ENCODE measurements around the gene CADM1. TPM values are rescaled to one million over a fixed set of nuclear protein-coding genes. Genes with fewer than 3 reads are reported as not detected.

CADM1 gene
- total RNA-seq, 1 donor from 2014 or later = 51.1 TPM

DNA sequence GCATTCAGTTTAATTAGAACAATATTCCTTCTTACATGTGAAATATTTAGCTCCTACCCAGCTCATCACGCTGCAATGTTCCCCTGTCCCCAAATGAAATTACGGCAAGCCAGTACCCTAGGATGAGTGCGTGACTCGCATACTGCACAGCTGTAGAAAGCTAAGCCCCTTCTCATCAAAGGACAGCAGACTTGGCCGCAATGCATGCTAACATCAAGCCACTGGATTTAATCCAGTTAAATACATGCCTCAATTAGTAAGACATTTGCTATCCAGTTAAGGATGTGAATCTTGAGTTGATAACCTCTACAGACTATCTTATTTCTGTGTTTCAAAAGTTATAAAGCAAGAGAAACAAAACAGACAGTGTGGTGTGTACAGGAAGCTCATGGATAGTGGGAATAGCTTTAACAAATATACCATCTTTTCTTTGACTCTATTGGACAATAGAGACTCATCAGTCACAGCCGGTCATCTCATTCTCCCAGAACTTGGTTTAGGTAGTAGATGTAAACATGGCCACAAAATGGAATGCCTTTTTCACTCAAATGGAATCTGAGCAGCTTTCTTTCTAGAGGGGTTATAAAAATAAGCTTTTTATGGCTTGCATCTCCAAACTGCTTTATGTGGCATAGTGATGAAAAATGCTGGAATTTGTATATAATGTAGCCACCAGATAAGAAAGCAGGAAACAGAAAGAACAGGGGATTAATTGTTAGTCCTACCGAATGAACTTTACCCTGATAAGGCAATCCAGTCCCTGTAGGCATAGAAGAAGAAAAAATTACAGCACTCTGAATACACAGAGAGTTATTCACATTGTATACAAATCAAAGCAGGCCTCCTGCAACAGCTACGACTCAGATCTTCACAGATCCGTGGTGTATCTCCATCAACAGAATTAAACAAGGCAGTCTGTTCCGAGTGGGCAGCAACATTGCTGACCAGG, 224.1 kb downstream of the CADM1 start:
- H3K27me3 ChIP-seq (ENCODE audit: low read depth) = no peaks in the 10 kb centered on the region
- intact Hi-C loops (cut with micrococcal nuclease) = no loop called here
- TF ChIP-seq, protein P1, sequence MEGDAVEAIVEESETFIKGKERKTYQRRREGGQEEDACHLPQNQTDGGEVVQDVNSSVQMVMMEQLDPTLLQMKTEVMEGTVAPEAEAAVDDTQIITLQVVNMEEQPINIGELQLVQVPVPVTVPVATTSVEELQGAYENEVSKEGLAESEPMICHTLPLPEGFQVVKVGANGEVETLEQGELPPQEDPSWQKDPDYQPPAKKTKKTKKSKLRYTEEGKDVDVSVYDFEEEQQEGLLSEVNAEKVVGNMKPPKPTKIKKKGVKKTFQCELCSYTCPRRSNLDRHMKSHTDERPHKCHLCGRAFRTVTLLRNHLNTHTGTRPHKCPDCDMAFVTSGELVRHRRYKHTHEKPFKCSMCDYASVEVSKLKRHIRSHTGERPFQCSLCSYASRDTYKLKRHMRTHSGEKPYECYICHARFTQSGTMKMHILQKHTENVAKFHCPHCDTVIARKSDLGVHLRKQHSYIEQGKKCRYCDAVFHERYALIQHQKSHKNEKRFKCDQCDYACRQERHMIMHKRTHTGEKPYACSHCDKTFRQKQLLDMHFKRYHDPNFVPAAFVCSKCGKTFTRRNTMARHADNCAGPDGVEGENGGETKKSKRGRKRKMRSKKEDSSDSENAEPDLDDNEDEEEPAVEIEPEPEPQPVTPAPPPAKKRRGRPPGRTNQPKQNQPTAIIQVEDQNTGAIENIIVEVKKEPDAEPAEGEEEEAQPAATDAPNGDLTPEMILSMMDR (IDR thresholded peaks at IDR 0.05; ENCODE audit: borderline replicate concordance) = no peak
- H3K4me1 ChIP-seq = peaks cover 22% of the 10 kb centered on the region
- no peak overlapping the region for H3K27ac ChIP-seq (replicated peaks)
- no peaks in the 10 kb centered on the region for H3K9me3 ChIP-seq (replicated peaks)
- DNase-seq = no peak
- H3K4me3 ChIP-seq = no peak overlapping the region
- H3K36me3 ChIP-seq = no peaks in the 10 kb centered on the region

DNA sequence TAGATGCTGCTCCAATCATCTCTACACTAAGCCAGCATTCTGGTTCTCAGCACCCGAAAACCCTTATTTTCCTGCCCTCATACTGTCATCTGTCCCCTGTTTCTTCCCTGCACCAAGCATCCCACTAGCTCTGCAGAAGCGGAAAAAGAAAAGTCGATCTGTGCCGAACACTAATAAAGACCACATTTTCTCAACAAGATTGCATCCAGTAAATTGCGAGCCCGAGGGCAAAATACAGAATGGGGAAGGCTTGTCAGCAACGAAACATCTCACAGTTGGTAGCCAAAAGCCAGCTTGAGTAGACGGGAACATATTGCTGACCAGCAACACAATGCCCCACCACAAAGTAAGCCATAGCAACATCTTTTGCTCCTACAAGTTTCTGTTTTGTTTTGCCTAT, 227.4 kb downstream of the CADM1 start:
- Histone ChIP-seq H3K27me3 (ENCODE audit: low read depth) (no peaks in the 10 kb centered on the region), H3K27ac (replicated peaks) (no peak overlapping the region), H3K36me3 (no peaks in the 10 kb centered on the region), H3K4me1 (peaks cover 7% of the 10 kb centered on the region), H3K9me3 (replicated peaks) (no peaks in the 10 kb centered on the region), H3K4me3 (no peak overlapping the region)
- intact Hi-C loops (cut with micrococcal nuclease) = no loop called here
- DNase-seq = no peak
- TF ChIP-seq, protein P1 (IDR thresholded peaks at IDR 0.05; ENCODE audit: borderline replicate concordance) = no peak

DNA sequence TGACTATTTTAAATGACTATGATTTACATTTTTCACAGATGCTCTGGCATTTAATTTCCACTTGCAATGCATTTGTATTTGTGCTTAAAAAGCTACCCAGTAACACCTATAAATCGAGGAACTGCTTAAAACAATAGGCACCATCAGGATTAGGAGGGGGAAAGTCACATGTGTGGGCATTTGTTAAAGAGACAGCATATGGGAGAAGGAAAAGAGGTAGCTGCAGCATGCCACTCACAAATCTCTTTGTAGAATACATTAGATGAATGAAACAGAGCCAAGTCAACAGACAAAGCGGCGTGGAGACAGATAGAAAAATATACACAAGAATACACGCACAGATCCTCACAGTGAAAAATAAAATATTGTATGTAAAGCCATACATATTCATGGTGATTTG, 228.0 kb downstream of the CADM1 start:
- TF ChIP-seq, protein P1 (IDR thresholded peaks at IDR 0.05; ENCODE audit: borderline replicate concordance) = no peak
- Histone ChIP-seq H3K9me3 (replicated peaks) (no peaks in the 10 kb centered on the region), H3K36me3 (no peaks in the 10 kb centered on the region), H3K27ac (replicated peaks) (no peak overlapping the region), H3K4me1 (peaks cover 5% of the 10 kb centered on the region), H3K27me3 (ENCODE audit: low read depth) (no peaks in the 10 kb centered on the region), H3K4me3 (no peak overlapping the region)
- DNase-seq = no peak
- intact Hi-C loops (cut with micrococcal nuclease) = no loop called here

DNA sequence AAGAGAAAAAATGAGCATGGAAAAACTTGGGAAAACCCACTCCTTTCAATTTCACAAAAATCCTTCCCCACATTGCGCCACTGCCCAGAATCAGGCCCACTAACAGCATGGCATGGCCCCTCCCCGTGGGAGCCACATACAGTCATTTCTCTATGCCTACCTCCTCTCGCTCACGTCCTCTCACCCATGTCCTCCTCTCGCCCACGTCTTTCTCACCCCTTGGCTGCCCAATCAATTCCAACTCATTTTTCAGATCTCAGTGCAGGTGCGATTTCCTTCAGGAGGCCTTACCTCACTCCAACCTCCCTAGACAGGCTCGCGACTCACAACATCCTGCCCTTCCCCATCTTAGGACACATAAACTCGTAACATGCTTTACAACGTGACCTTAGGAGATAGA, 229.2 kb downstream of the CADM1 start:
- no peak overlapping the region for H3K4me3 ChIP-seq
- TF ChIP-seq, protein P1 (IDR thresholded peaks at IDR 0.05; ENCODE audit: borderline replicate concordance) = no peak
- intact Hi-C loops (cut with micrococcal nuclease) = no loop called here
- H3K27ac ChIP-seq (replicated peaks) = no peak overlapping the region
- H3K27me3 ChIP-seq (ENCODE audit: low read depth) = no peaks in the 10 kb centered on the region
- no peaks in the 10 kb centered on the region for H3K9me3 ChIP-seq (replicated peaks)
- no peak for DNase-seq
- no peaks in the 10 kb centered on the region for H3K36me3 ChIP-seq
- peaks cover 5% of the 10 kb centered on the region for H3K4me1 ChIP-seq

DNA sequence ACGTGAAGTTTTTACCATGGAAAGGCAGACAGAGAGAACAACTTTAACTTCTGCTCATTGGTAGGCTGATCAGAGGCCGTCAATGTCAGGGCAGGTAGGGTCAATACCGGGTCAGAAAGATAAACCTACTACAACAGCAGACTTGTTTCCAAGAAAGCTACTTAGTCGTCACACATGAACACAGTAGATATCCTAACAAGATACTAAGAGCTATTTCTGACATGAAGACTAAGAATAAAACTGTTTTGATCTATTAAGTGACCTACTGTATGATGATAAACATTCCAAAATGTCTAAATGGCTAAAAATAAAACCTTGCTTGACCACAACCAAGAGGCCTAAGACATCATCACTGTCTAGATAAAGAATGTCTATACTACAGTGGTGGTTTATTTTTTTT, 231.3 kb downstream of the CADM1 start:
- TF ChIP-seq, protein P1 (IDR thresholded peaks at IDR 0.05; ENCODE audit: borderline replicate concordance) = no peak
- Histone ChIP-seq H3K9me3 (replicated peaks) (no peaks in the 10 kb centered on the region), H3K4me3 (no peak overlapping the region), H3K27ac (replicated peaks) (no peak overlapping the region), H3K4me1 (peaks cover 18% of the 10 kb centered on the region), H3K36me3 (no peaks in the 10 kb centered on the region), H3K27me3 (ENCODE audit: low read depth) (no peaks in the 10 kb centered on the region)
- intact Hi-C loops (cut with micrococcal nuclease) = no loop called here
- DNase-seq = no peak
